Stimulated activated CD4-positive, alpha-beta T cell treated with anti-CD3 and anti-CD28 coated beads, Interleukin-4, amount 100 ng/mL, for 48 hours (primary cell): ENCODE data around the gene ZNF276.
"Not testable (repeated sequence)": the region's sequence is repeated elsewhere in the genome, so short reads cannot be mapped to it uniquely, and the experiment has no call there.

Experiments
- DNase-seq, 2 donors: peaks; one replicate each; pipeline ENCODE4 v3.0.0-alpha.2; 2020; ENCODE audit warnings: low read depth in 2 of 2

The ZNF276 gene

GRCh38 chr16:89738072-89738377 lies 16.7 kb downstream of the ZNF276 start:
- DNase-seq: no peak

GRCh38 chr16:89738538-89739317 lies 17.4 kb downstream of the ZNF276 start:
- no peak for DNase-seq

GRCh38 chr16:89739383-89739782 lies 18.0 kb downstream of the ZNF276 start:
- no peak for DNase-seq

GRCh38 chr16:89741342-89742014 lies 20.1 kb downstream of the ZNF276 start:
- no peak for DNase-seq

- DNase-seq: no peak
Measured at GRCh38 chr16:89742948-89743347, 21.6 kb downstream of the ZNF276 start.

DNA sequence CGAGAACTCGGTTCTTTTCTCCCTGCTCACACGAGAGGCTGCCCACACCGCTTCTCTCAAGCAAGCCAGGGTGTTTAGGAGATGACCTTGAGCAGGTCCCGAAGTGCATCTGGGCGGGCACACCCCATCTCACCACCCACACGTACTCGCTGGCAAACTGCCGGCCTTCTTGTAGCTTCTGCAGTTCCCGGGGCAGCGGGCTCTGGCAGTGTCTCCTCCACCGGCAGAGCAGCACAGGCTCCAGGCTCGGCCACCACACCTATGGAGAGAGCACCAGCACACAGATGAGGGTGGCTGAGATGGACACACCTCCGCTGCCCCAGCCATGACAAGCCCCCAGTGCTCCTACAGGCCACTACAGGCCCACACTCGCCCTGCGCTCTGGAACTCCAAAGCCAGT lies 23.5 kb downstream of the ZNF276 start:
- no peak for DNase-seq

GRCh38 chr16:89746043-89746442 lies 24.7 kb downstream of the ZNF276 start:
- no peak for DNase-seq

DNA sequence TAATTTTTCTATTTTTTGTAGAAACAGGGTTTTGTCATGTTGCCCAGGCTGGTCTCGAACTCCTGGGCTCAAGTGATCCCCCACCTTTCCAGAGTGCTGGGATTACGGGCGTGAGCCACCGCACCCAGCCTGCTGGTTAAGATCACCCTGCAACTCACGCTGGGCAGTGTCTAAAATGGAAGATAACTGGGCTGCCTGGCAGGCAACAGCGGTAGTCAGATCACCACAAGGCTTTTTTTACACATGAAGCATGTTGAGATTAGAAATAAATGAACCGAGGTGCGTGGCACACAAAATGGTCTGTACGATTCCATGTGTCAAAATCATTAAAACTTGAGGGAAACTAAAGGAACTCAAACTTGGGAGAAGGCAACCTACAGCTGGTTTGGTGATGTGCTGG lies 26.7 kb downstream of the ZNF276 start:
- no peak for DNase-seq

- DNase-seq: no peak
Measured at GRCh38 chr16:89748921-89749320, 27.6 kb downstream of the ZNF276 start.

DNA sequence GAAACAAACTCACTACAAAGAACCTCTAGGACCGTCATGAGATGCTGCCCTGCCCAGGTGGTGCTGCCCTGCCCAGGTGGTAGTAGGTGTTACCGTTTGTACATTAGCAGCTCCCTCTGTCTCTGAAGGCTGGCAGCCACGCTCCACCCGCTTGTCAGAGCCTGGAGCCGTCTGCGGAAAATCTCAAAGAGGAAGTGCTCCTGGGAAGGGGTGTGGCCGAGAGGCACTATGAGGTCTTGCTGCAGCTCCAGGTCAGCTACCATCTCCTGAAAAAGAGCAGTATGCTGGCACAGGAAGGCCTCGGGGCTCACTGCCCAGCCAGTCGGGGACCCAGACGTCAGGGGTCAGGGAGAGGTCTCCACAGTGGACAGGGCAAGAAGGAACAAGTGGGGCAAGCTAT lies 28.3 kb downstream of the ZNF276 start:
- no peak for DNase-seq

DNA sequence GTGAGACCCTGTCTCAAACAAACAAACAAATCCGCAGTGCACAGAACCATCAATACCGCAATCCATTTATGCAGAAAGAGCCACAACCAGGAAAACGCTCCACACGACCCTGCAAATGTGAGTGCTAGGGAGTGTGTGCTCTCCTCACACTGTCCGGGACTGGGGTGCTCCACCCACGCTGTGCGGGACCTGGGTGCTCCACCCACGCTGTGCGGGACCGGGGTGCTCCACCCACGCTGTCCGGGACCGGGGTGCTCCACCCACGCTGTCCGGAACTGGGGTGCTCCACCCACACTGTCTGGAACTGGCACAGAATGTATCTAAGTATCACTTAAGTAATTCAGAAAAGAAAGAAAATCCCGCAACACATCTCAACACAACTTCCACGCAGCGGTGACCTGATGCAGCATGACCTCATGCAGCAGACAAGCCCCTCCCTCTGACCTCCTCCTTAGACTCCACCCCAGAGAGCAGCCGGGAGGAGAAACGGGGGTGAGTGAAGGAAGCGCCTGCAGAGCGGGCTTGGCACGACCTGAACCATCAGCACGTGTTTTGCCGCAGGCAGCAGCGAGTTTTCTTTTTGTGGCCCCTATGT lies 38.5 kb downstream of the ZNF276 start:
- DNase-seq: no peak

- DNase-seq: no peak
Measured at GRCh38 chr16:89761304-89761922, 40.1 kb downstream of the ZNF276 start.

DNA sequence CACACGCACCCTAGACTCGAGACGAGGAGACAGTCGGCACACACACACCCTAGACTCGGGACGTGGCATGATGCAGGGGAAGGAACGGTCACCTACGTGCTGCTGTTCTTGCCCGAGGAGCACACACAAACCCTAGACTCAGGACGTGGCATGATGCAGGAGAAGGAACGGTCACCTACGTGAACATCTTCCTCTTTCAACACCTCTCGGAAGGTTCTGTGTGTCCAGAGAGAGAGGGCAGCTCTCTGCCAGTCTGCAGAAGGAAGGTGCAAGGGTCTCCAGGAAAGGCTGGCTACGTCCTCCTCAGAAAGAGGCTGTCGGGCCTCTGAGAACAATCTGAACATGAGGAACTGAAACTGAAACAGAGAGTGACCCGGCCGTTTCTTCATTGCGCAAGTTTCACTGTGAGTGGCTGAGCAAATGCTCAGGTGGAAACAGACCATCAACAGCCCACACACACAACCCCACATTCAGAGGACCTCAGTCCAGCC lies 43.4 kb downstream of the ZNF276 start:
- peak in 1 of 2 donors; percentile 28 for DNase-seq

- no peak for DNase-seq
Measured at GRCh38 chr16:89765292-89765830, 44.0 kb downstream of the ZNF276 start.

- DNase-seq: no peak
Measured at GRCh38 chr16:89770367-89770766, 49.0 kb downstream of the ZNF276 start.

DNA sequence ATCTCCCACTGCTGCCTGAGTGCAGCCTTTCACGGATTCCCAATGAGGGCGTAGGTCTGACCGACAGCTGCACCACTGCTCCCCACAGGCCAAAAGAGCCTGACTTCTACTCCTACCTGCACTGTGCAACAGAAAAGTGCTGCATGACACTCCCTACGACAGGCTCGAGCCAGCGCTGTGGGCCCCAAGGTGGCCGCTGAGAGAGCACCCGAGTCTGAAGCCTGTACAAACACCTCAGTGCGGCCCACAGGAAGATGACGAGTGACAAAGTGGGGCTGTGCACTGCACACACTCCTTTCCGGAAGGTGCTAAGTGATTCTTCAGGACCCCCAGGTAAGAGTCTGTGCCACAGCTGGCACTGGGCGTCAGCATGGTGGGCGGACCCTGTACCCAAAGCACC lies 53.9 kb downstream of the ZNF276 start:
- no peak for DNase-seq

DNA sequence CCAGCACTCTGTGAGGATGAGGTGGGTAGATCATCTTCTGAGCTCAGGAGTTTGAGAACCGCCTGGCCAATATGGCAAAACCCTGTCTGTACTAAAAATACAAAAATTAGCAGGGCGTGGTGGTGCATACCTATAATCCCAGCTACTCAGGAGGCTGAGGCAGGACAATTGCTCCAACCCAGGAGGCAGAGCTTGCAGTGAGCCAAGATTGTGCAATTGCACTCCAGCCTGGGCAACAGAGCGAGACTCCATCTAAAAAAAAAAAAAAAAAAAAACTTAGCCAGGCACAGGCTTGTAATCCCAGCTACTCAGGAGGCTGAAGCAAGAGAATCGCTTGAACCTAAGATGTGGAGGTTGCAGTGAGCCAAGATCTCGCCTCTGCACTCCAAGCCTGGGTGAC lies 56.9 kb downstream of the ZNF276 start:
- not testable (repeated sequence) for DNase-seq

DNA sequence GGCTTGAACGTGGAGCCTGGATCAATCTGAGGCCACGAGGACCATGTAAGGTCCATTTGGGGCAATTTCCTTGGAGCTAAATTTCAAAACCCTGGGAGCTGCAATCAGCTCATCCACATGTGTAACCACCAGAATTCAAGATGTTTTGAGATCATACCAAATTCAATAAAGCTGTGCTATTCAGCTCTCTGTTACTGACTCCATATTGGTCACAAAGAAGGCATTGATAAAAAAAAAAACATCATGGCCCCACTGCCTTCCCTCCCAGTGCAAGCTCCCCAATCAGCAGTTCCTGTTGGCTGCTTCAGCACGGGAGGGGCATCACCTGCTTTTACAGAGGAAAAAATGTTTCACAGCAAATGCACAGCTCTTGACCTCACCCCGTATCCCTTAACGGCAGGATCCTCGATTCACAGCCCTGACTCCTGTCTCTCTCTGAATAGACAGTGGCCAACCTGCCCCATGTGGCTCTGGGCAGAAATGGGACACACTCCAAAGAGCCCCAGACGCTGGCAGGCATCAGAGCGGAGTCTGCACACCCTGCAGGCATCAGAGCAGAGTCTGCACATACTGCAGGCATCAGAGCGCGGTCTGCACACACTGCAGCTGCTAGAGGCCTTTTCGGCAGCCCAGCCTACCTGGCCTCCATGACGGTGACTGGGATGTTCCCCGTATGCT lies 58.0 kb downstream of the ZNF276 start:
- DNase-seq: no peak

DNA sequence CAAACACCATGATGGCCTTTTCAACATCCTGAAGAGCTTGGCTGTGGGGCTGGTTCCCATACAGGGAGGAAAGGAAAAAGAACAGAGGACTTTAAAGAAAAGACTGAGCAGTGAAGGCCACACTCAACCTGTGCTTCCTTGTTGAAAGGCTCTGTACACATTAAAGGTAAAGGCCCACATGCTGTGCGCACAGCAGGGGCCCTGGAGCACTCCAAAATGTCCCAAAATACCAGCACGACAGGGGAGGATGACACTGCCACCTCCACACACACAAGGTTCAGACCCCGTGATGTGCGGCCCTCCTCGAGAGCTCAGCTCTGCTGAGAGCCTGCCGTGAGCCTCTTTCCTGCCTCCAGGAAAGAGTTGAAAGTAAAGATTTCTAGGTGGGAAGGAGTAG lies 58.6 kb downstream of the ZNF276 start:
- no peak for DNase-seq

DNA sequence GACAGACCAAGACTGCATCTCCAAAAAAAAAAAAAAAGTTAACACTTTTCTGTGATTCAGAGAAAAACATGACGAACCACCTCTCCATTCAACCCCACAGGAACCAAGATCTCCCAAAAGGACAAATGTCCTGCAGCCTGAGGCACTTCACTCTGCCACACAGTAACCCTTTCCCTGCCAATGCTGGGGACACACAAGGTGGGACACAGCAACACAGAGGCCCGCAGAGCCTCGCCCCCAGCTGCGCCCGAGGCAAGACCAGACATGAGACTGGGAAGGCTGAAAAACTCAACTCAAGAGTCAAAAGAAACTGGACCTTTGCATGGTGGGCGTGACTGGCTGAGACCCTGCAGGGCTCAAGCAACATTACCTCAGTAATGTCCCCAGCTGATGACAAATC lies 61.2 kb downstream of the ZNF276 start:
- no peak for DNase-seq

DNA sequence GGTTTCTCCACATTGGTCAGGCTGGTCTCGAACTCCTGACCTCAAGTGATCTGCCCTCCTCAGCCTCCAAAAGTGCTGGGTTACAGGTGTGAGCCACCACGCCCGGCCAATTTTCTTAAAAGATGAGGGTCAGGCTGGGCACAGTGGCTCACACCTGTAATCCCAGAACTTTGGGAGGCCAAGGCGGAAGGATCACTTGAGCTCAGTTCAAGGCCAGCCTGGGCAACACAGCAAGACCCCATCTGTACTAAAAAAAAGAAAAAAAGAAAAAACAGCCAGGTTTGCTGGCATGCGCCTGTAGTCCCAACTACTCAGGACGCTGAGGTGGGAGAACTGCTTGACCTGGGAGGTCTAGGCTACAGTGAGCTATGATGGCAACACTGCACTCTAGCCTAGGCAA lies 62.6 kb downstream of the ZNF276 start:
- not testable (repeated sequence) for DNase-seq

DNA sequence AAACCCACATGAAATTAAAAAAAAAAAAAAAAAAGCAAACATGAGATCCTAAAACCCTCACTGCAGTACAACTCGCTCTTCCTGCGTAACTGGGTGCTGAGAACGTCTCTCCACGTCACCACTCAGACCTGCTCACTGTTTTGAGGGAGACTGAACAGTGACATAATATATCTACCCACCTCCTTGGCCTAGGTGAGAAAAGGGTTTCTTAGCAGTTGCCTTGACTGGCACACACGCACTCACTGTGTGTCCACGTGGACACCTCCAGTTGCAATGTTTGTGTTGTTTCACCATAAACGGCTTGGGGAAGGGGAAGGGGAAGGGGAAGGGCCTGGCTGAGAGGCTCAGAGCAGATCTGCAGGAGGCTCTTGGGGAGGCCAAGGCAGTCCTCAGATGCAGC lies 63.1 kb downstream of the ZNF276 start:
- no peak for DNase-seq
